ENCODE results near the gene SDSL.
A peak's percentile ranks its signal among the peaks of the same experiment; 100 is the strongest.

The SDSL gene

DNA sequence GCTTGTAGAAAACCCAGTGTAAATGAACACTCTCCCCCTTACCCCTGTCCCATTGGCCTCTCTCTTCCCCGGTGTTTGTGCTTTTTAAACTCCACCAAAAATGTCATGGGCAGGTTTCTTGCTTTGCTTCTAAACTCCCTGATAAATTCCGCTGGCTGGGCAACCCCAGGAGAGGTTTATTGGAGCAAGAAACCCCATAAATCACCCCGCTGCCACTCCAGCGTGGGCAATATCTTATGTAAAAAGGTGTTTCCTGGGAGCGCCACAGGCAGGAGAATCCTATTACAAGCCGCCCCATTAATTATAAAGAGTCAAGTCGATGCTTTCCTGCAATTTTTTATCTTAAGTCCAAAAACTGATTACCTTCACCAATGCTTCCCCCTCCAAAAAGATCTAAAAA is 26.7 kb downstream of the SDSL start:
- DNase-seq (ENCODE audit: low read depth in 4 of 4, low spot score in 1 of 4), result no peak

DNA sequence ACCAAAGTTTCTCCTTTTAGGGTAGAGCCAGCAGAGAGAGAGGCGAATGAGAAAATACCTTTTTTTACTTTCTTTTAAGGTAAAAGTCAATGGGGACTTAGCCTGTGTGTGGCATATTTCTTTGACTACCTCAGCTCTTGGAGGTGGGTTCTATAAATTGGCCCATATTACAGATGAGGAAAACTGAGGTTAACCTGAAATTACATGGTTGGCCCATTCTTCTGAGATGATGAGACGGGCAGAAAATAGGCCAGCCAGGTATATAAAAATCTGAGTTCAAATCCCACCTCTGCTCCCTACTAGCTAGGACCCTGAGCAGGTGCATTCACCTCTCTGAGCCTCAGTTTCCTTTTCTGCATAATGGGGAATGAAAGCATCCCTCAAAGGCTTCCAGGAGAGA is 27.1 kb downstream of the SDSL start:
- no peak for DNase-seq (ENCODE audit: low read depth in 4 of 4, low spot score in 1 of 4)

DNA sequence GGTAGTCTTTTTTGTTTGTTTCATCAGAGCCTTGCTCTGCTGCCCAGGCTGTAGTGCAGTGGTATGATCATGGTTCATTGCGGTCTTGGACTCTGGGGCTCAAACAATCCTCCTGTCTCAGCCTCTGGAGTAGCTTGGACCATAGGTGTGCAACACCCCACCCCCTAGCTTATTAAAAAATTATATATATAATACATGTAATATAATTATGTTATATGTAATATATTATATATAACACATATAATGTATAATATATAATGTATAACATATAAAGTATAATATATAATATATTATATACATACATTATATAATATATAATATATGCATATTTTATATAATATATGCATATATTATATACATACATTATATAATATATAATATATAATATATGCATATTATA is 27.7 kb downstream of the SDSL start:
- no peak for DNase-seq (ENCODE audit: low read depth in 4 of 4, low spot score in 1 of 4)

DNA sequence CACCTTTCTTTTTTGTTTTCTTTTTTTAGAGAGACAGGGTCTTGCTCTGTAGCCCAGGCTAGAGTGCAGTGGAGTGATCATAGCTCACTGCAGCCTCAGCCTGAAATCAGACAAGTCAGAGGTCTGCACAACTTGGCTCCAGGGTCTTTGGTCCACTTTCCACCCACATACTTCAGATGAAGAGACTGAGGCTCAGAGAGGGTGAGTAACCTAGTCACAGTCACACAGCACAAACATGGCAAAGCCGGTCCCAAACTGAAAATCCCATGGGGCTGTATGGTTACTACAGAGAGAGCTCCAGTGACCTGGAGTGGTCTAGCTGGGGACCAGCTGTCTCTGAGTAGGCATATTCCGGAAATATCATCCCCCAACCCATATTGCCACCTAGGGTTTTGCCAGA is 30.3 kb downstream of the SDSL start:
- no peak for DNase-seq (ENCODE audit: low read depth in 4 of 4, low spot score in 1 of 4)

DNA sequence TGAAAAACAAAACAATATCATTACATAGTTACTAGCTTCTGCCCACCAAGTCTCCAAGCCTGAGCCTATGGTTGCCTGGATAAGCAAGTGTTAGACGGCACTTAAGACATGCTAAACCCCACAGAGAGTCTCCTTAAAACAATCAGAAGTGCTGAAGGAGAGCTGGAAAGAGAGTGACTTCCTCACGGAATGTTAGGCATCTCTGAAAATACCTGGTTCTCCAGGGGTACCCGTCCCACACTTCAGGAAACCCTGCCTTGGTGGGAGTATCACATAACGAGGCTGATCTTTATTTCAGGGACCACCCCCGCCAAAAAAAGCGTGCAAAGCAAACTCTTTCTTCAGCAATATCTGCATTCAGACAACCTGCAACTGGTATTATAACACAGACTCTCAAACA is 31.1 kb downstream of the SDSL start:
- no peak for DNase-seq (ENCODE audit: low read depth in 4 of 4, low spot score in 1 of 4)

DNA sequence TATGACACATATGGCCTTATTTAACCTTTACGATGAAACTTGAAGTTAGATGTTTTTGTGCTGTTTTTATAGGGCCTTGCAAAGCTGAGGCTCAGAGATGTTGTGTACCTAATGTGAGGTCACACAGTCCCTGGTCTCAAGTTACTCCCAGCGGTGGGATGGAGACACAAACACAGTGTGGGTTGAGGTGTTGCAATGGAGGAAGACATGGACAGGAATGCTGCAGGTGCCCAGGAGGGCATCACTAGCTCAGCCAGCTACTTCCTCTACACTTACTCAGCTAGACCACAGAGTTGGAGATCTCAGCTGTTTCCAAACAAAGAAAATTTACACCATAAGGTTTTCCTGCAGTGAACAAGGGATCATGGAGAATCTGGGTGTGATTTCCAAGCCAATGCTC is 34.0 kb downstream of the SDSL start:
- no peak for DNase-seq (ENCODE audit: low read depth in 4 of 4, low spot score in 1 of 4)

DNA sequence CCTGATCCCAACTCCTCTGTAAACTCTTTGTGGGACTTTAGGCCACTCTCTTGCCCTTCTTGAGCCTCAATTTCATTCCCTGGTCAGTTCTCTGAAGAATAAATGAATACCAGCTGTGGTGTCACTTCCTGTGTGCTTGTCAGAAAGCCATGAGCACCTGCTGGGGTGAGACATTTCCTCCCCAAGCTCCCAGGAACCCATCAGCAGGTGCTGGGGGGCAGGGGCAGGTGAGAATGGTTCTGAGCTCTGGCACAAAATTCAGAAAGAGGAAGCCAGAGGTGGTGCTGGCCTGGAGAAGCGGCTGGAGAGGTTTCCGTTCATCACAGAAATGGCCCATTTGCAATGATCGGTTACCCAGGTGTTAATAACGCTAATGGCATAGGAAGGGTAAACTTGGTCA is 34.6 kb downstream of the SDSL start:
- no peak for DNase-seq (ENCODE audit: low read depth in 4 of 4, low spot score in 1 of 4)

DNA sequence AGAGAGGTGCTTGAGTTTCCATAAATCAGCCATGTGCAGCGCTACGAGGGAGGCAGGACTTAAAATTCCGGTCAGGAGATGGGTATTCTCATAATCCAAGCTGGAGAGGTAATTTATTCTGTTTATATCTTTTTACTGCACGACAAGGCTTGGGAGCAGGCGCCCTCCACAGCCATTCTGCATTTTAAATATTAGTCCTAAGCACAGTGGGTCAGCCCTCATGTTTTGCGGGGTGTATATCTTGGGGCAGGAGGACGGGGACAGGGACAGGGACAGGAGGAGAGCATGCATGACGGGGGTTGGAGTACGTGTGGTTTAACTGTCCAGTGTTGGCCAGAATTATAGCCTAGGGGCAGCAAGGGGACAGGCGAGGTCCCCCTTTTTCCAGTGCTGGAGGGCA is 35.0 kb downstream of the SDSL start:
- no peak for DNase-seq (ENCODE audit: low read depth in 4 of 4, low spot score in 1 of 4)

DNA sequence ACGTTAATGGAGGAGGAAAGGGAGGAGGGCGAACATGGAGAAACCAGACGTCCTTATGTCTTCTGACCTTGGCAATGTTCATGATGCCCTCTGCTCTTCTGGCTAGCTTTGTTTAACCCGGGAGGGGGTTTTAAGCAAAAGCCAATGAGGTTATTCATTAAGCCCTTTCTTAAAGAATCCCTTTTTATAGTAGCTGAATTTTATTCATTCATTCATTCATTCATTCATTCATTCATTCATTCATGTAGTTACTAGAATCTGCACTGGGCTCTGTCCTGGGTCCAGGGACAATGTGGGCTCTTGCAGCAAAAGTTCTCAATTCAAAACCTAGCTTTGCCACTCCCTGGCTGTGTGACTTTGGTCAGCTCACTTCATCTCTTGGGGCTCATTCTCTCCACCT is 35.5 kb downstream of the SDSL start:
- no peak for DNase-seq (ENCODE audit: low read depth in 4 of 4, low spot score in 1 of 4)

DNA sequence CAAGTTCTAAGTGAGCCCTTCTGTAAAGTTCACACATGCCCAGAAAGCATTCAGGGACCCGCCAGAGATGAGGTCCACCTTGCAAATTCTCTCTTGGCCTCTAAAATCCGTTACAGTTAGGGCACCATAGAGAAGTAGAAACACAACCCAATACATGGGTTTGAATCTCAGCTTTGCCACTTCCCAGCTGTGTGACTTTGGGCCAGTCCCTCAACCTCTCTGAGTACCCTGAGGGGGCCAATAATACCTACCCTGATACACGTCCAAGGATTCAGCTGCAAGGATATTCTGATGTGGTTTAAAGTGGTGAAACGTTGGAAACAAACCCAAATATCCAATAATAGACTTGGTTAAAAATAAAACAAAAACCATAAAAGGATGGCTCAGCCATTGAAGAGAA is 37.8 kb downstream of the SDSL start:
- DNase-seq (ENCODE audit: low read depth in 4 of 4, low spot score in 1 of 4), result no peak

DNA sequence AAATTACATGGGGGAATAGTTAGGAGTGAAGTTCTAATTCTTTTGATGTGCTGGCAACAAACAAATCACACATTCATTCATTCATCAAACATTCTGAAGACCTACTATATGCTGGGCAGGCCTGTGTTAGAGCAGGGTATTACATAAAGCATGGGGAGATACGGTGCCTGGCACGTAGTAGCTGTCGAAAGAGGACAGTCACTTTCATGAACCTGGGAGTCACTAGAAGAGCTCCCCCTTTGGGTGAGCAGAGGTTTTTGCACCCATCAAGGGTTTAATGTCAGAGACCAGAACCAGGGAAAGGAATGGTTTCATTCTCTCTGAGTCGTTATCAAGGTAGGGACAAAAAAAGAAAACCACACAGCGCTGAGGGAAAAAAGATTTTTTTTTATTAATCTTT is 39.5 kb downstream of the SDSL start:
- DNase-seq (ENCODE audit: low read depth in 4 of 4, low spot score in 1 of 4), result no peak

DNA sequence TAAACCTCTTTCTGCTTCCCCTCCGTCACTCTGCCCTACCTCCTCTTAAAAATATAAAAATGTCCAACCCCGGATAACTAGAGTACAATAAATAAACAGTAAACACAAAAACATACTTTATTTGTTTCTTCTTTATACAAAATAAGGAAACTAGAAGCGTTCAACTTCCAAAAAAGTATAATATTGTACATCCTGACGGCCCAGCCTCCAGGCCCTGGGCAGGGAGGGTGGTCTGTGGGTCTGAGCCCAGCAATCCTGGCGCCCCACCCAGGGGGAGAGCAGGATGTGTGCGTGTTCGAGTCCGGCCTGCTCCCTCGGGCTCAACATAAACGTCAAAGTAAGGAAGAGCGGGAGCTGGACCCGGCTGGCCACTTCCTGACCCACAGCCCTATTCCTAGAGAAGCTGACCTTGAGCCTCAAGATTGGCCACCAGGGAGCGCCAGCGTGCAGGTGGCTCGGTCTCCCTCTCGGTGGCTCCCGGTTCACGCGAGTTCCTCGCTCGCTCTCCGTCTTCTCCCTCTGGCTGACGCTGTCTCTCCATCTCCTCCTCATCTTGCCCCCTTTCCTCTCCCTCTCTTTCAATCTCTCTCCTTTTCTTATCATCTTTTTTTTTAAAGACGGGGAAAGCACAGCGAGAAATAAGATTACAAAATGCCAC is 40.1 kb downstream of the SDSL start:
- DNase-seq (ENCODE audit: low read depth in 4 of 4, low spot score in 1 of 4), result peak; percentile 44 to 60 (median 52)

DNA sequence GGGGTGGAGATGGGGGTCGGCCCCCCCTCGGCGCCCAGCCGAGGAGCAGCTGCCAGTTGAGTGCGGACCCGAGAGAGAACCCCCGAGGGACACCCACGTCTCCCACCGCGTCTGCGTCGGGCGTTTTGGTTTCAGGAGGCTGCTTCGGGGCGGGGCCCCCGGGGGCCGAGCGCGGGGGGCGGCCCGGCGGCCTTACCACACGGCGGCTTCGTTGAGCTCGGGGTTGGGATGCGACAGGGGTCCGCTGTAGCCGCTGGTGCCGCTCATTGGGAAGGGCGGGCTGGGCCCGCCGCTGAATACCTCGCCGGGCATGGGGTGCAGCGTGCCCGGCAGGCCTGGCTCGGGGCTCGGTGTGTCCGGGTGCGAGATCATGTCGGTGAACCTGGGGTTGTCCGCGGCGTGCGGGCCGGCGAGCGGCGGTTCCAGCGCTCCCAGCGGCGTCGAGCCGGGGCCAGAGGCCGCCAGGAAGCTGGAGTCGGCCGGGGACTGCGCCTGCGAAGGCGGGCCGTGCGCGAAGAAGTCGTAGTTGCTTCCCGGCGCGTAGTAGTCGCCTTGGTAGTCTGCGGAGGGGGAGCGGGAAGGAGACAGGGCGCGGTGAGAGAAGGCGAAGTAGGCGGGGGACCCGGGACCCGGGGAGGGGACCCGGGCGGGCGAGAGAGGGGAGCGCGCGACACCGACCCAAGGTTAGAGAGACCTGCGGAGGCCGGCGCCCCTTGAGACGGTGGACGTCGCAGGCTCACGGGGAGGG is 41.0 kb downstream of the SDSL start:
- no peak for DNase-seq (ENCODE audit: low read depth in 4 of 4, low spot score in 1 of 4)

DNA sequence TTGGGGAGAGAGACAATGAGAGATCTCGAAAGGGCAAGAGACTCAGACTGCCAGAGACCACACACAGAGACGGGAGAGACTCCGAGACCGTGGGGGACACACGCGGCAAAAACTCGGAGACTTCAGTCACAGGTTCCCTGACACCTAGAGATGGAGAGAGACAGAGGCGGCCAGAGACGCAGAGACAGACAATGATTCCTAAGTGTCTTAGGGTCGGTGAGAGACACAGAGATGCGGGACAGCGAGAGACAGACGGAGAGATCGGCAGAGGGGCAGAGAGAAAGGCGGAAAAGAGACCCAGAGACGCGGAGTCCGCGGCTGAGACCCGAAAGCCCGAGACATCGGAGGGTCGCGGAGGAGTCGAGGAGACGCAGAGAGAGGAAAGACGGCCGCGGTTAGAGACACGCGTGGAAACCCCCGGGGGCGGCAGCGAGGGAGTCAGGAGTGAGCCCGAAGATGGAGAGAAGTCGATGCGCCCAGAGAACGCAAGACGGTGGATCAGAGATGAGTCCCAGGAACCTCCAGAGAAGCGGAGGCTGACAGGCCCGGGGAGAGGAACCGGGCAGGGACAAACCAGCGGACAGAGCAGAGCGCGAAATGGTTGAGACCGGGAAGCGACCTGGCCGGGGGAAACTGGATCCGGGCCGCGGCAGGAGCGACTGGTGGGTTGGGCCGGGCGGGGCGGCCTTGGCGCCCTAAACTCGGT is 41.7 kb downstream of the SDSL start:
- DNase-seq (ENCODE audit: low read depth in 4 of 4, low spot score in 1 of 4), result no peak

DNA sequence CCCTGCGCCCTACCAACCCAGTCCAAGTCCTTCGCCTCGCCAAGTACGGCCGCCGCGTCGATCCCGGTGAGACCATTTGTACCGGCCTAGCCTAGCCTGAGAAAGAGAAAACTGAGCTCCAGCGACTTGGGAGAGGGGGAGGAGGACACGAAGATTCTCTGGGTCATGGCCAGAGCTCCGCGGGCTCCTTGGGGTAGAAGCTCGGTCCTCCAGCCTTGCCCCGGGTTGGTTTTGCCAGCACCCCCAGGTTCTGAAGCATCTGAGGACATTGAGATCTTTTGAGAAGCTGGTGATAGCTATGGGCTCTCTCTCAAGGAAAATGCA is 42.2 kb downstream of the SDSL start:
- no peak for DNase-seq (ENCODE audit: low read depth in 4 of 4, low spot score in 1 of 4)

DNA sequence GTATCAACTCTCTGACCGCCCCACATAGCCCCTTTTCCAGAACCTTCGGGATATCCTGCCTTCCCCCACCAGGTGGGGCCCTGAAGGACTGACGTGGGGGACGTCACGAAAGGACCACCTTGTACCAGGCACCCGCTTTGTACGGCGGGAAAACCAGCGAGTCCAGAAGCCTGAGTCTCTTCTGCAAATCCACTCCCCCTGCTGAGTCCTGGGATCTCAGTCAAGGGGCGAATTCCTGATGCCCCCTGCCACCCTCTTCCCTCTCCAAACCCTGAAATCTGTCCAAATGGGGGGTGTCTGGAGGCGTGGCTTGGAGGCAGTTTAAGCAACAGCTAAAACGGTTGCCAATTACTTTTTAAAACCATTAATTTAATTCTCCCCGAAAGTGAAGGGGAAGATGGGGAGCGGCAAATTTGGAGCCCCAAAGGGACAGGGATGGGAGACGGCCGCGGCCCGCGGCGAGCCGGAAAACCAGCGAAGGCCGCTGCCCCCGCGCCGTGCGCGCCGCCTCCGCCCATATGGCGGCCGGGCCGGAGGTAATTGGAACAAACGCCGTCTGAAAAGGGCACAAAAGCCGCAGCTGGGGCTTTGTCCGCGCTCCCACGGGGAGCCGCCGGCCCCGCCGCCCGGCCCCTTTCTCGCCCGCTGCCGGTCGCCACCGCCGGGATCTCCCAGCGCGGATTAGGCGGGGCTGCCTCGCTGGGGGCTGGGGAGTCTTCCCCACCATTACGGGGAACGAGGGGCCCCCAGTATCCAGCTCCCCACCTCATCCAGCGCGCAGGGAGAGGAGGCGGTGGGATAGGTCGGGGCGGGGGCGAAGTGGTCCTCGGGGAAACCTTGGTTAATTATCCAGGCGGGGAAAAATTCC is 42.9 kb downstream of the SDSL start:
- no peak for DNase-seq (ENCODE audit: low read depth in 4 of 4, low spot score in 1 of 4)

DNA sequence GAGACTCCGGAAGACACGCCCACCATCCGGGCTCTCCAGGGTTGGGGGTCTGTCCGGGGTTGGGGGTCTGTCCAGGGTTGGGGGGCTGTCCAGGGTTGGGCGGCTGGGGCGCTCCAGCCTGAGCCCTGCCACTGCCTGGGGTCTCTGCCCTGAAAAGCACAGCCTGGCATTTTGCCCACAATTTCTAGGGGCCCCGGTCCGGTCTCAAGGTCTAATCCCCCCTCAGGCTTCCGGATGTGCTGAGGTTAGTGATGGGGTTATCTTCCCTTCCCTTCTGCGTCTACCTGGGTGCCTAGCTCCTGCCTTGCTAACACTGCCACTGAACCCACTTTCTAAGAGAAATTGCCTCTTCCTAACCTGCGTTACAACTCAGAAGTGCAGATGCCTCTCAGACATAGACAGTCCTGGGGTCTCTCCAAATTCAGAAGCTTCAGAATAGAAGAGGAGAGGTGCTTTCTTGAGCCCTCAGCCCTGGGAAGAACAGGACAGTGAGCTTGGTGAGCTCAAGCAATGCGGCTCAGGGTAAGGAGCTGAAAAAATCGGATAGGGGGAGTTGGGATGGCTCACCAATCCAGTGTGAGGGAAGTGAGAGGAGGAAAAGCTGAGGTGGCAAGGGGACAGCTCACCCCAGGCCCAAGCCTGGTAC is 43.8 kb downstream of the SDSL start:
- no peak for DNase-seq (ENCODE audit: low read depth in 4 of 4, low spot score in 1 of 4)

DNA sequence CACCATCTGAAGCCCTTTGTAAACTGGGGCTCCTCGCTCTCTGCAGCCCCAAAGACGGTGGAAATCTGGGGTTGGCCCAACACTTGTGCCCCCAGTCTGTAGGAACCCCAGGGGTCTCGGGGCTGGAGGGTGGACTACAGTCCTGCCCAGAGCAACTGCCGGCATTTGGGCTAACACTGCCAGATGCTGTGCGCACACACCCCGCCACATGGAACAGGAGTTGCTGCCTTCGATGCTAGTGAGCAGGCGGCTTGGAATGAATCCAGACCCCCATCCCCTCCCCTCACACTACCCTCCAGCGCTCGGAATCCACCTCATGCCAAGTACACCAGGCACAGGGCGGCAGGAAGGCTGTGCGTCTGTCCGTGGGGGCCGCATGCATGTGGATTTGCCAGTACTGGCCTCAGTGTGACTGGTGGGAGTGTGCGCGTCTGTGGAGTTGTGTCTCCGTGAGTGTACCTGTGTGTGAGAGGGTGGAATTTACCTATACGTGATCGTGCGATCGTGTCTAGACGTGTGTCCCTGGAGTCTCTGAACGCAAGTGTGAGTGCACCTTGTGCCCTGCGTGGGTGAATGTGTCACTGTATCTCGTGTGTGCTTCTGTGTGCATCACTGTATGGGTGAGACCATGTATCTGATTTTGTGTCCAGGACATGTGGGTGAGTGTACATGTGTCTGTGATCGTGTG is 44.4 kb downstream of the SDSL start:
- no peak for DNase-seq (ENCODE audit: low read depth in 4 of 4, low spot score in 1 of 4)

DNA sequence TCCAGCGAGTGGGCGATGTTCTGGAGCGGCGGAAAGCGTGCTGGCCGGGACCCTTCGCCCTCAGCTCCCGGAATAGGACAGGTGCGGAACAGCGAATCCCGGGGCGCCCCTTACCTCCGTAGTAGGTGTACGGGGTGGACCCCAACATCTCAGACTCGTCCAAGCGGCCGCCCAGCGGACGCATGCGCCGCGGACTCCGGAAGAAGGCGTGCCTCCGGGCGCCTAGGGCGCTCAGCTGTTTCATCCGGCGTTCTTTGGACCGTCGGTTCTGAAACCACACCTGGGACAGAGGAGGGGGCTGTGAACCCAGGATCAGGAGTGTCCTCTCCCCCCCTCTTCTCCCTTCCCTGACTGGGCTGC is 44.9 kb downstream of the SDSL start:
- DNase-seq (ENCODE audit: low read depth in 4 of 4, low spot score in 1 of 4), result no peak

DNA sequence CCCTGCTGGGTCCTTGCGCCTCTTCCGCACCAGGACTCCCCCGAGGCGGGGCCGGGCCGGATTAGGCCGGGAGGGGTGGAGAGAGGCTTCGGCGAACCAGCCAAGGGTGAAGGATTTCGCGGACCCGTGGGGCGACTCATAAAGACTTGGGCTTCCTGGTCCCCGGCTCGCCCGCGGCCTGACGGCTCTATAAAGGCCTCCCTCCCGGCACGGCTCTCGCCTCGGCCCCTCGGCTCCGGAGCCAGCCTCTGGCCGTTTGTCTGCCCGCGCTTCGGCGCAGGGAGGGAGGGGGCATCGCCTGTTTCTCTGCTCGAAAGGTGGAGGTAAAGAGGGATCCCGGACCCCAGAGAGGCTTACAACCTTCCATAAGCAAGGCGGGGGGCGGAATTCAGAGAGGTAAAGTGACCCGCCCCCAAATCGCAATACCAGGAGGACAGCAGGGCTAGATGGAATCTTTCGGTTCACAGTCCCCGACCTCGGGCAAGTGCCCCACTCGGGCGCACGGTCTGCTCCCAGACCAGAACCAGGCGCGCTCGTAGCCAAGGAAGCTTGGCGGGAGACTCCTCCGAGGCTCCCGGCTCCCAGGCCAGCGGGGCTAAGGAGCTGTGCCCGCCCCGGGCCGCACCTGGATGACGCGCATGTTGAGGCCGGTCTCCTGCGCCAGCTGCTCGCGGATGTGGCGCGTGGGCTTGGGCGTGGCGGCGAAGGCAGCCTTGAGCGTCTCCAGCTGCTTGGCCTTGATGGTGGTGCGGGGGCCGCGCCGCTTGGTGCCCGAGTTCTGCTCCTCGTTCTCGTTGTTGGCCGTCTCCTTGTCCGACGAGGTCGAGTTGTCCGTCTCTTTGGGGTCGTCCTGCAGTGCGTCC is 45.6 kb downstream of the SDSL start:
- DNase-seq (ENCODE audit: low read depth in 4 of 4, low spot score in 1 of 4), result no peak
